HL-60 (cell line): ENCODE data around the gene MYLK2.

ENCODE experiments used
- CTCF ChIP-seq: IDR thresholded peaks from one replicate; pipeline ENCODE4 v1.5.1; 2011; ENCODE audit warnings: low read length, control low read depth, inconsistent platforms; ENCODE audit not compliant: insufficient read depth
- POLR2AphosphoS5 ChIP-seq: IDR thresholded peaks from 2 replicates; pipeline ENCODE4 v1.6.1; 2012; ENCODE audit warnings: low read depth

- no peak for TF ChIP-seq CTCF
- no peak for TF ChIP-seq POLR2AphosphoS5
Observed at GRCh38 chr20:31857861-31858759, 39.0 kb downstream of the MYLK2 start.
